Measurements from ENCODE around the gene AASDH.

The AASDH gene, protein sequence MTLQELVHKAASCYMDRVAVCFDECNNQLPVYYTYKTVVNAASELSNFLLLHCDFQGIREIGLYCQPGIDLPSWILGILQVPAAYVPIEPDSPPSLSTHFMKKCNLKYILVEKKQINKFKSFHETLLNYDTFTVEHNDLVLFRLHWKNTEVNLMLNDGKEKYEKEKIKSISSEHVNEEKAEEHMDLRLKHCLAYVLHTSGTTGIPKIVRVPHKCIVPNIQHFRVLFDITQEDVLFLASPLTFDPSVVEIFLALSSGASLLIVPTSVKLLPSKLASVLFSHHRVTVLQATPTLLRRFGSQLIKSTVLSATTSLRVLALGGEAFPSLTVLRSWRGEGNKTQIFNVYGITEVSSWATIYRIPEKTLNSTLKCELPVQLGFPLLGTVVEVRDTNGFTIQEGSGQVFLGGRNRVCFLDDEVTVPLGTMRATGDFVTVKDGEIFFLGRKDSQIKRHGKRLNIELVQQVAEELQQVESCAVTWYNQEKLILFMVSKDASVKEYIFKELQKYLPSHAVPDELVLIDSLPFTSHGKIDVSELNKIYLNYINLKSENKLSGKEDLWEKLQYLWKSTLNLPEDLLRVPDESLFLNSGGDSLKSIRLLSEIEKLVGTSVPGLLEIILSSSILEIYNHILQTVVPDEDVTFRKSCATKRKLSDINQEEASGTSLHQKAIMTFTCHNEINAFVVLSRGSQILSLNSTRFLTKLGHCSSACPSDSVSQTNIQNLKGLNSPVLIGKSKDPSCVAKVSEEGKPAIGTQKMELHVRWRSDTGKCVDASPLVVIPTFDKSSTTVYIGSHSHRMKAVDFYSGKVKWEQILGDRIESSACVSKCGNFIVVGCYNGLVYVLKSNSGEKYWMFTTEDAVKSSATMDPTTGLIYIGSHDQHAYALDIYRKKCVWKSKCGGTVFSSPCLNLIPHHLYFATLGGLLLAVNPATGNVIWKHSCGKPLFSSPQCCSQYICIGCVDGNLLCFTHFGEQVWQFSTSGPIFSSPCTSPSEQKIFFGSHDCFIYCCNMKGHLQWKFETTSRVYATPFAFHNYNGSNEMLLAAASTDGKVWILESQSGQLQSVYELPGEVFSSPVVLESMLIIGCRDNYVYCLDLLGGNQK

DNA sequence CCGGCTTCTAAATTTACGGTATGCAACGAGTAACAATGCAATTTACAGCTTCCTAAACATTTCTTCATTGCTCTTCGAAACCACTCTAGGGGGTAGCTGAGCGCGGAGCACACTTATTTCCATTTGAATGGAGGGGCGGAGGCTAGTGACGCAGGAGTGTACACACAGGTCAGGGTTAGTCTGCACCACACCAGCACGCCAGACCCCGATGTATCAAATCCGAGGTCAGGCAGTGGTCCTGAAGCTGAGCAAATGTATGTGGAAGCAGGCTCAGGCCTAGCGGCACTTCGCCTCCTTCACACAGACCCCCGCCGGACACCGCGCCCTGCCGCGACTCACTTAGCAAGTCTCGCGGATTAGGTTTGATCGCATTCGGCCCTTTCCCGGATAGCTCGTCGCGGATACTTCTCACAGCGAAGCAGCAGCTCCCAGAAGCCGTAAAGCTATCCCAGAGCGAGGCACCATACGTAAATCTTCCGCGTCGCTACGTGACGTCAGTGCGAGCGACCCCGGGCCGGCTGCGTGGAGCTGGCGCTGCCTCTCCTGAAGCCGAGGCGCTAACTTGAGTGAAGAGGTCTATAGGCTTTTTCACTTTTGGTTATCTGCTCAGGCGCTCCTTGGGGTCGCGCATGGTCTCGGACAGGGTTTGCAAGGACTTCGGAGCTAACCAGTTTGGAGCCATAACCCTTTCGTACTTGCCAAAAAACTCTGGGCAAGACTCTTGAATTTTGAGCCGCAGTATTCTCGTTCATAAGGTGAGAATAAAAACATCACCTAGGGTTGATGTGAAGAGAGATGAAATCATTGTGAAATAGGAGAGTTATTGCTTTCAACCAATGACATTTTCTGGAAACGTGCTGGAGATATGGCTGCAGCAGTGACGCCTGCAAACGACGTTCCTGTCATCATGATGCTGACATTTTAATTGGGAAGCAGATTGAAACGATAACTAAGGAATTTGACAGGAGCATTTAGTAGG lies at the start of gene AASDH:
Gene AASDH (minus strand): TSS at position 469 of the 979 bp plus-strand sequence. CDS start 3,192 bp downstream, outside the sequence.
- DNase-seq (ENCODE audit: low spot score in 2 of 2): peak; percentile 93
- in situ Hi-C loops (cut with MboI; ENCODE audit: low sequenced_read_pairs): no loop called here
- H3K9me3 ChIP-seq: no peaks in the 10 kb centered on the region
- H3K4me3 ChIP-seq: peak within 1 kb of the TSS; percentile 62
- H3K4me1 ChIP-seq: peaks cover 3% of the 10 kb centered on the region
- peaks cover 4% of the 10 kb centered on the region; the same call in 1 of the 2 replicates for H3K36me3 ChIP-seq (replicated peaks)
- H3K27me3 ChIP-seq (ENCODE audit: low read depth): no peaks in the 10 kb centered on the region

DNA sequence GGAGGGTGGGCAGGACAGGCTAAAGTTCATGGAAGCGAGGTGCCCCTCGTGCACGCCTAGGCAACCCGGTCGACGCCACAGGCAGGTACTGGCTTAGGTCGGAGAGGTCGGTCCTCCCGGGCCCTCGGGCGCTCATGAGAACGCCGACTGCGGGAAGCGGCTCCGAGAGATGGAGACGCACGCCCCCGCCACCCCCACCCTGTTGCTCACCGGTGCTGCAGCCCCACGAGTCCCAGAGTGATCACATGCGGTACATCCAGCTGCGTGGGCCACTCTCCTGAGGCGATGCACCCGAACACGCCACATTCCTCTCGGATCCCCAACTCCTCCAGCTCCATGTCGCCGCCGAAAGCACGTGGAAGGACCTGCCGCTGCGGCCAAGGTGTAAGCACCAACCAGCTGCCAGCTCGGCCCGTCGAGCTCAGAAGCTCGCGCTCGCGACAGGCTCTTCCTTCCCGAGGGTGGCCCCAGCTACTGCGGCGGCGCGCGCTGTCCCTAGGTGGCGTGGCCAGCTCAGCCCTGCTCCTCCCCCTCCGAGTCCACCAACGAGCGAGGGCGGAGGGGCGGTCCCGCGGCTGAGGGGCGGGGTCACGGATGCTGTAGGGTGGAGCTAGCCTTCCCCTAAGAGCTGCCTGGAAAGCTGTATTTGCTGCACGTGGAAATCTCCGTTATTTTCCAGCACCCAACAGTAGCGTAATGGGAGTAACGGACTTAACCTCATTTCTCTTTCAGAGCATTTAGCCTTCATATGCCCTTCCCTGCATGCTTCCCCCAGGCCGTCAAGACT lies 48.0 kb upstream of the AASDH start, which contains the start of gene PPAT:
Gene PPAT (minus strand): TSS at position 476 of the 787 bp plus-strand sequence. CDS start 138 bp downstream, at position 338.
- in situ Hi-C loops (cut with MboI; ENCODE audit: low sequenced_read_pairs): no loop called here
- peaks cover 26% of the 10 kb centered on the region for H3K4me1 ChIP-seq

DNA sequence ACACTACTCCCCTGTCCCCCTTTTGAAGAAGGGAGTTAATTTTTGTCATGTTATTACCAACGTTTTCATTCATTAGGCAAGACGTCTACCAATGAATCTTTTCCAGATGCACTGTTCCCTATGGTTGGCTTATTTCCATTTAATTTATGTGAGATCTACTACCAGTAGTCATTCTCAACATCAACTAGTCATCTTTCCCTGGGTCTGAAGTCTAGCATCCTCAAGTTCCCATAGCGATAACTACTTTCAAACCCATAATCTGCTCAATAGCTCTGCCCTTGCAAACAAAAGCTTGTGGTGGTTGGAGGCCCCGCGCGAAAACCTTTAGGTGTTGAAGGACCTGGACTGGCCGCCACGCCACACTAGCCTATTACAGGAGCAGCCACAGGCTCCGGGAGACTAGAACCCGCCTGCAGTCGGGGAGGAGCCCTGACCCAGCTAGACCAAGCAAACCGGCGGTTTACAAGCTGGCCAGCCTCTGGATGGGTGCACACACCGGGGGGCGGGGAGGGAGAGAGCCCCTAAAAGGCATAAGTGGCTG lies 47.4 kb upstream of the AASDH start:
- Histone ChIP-seq H3K9me3 (no peaks in the 10 kb centered on the region), H3K36me3 (replicated peaks) (peaks cover 14% of the 10 kb centered on the region), H3K4me1 (peaks cover 22% of the 10 kb centered on the region), H3K4me3 (peak overlapping the region; percentile 97), H3K27me3 (ENCODE audit: low read depth) (no peaks in the 10 kb centered on the region)
- peak; percentile 68 to 85 for DNase-seq (ENCODE audit: low spot score in 2 of 2)
- in situ Hi-C loops (cut with MboI; ENCODE audit: low sequenced_read_pairs): no loop called here

More for the DNA sequence above, 48.0 kb upstream of the AASDH start, which contains the start of gene PPAT:
- peak; percentile 95 to 99 for DNase-seq (ENCODE audit: low spot score in 2 of 2)
- Histone ChIP-seq H3K4me3 (peak within 1 kb of the TSS; percentile 97), H3K36me3 (replicated peaks) (peaks cover 14% of the 10 kb centered on the region), H3K27me3 (ENCODE audit: low read depth) (no peaks in the 10 kb centered on the region), H3K9me3 (no peaks in the 10 kb centered on the region)

DNA sequence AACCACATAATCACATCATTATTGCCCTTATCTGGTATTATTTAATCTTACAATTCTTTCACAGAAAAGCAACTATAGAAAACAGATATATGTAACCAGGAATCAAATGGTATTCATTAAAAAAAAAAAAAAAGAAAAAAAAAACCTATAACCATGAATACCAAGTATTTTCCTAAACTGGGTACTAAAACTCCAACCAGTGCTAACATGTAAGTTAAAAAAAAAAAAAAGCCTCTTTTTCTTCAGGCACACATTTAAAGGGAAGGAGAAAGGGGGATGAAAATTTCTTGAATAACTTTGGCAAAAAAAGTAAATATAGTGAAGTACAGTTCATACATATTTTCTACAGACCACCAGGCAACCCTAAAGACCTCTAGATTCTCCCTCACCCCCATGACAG lies 46.0 kb upstream of the AASDH start:
- Histone ChIP-seq H3K4me1 (peaks cover 16% of the 10 kb centered on the region), H3K4me3 (peak overlapping the region; percentile 97), H3K27me3 (ENCODE audit: low read depth) (no peaks in the 10 kb centered on the region), H3K9me3 (no peaks in the 10 kb centered on the region), H3K36me3 (replicated peaks) (peaks cover 14% of the 10 kb centered on the region)
- no peak for DNase-seq (ENCODE audit: low spot score in 2 of 2)
- in situ Hi-C loops (cut with MboI; ENCODE audit: low sequenced_read_pairs): no loop called here

DNA sequence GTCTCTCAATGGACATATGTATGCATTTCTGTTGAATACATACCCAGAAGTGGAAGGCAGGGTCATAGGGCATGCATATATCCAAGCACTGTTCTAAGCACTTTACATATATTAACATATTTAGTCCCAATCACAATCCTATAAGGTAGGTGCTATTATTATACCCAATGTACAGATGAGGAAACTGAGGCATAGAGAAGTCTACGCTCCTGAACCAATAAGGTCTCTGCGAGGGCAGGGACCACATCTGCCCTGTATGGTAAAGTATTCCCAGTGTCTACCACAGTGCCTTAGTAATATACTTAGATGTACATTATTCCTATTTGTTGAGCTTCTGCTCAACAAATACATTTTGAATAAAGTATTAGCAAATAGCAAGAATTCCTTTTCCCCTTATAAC lies 42.9 kb upstream of the AASDH start:
- in situ Hi-C loops (cut with MboI; ENCODE audit: low sequenced_read_pairs): no loop called here
- Histone ChIP-seq H3K27me3 (ENCODE audit: low read depth) (no peaks in the 10 kb centered on the region), H3K36me3 (replicated peaks) (peaks cover 8% of the 10 kb centered on the region; the same call in 1 of the 2 replicates), H3K9me3 (no peaks in the 10 kb centered on the region), H3K4me1 (peaks cover 20% of the 10 kb centered on the region), H3K4me3 (no peak overlapping the region)
- no peak for DNase-seq (ENCODE audit: low spot score in 2 of 2)

DNA sequence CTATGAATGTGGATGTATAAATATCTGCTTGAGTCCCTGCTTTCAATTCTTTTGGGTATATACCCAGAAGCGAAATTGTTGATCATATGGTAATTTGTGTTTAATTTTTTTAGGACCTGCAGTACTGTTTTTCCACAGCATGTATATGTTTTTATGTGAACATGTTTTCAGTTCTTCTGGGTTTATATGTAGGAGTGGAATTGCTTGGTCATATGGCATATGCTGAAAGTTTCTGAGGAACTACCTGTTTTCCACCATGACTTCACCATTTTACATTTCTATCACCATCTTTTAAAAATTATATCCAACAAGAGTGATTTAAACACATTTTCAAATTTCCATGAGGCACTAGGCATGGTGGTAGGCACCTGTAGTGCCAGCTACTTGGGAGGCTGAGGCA lies 39.9 kb upstream of the AASDH start:
- in situ Hi-C loops (cut with MboI; ENCODE audit: low sequenced_read_pairs): no loop called here
- H3K36me3 ChIP-seq (replicated peaks): peaks cover 13% of the 10 kb centered on the region; the same call in 1 of the 2 replicates
- H3K27me3 ChIP-seq (ENCODE audit: low read depth): no peaks in the 10 kb centered on the region
- H3K4me3 ChIP-seq: no peak overlapping the region
- no peaks in the 10 kb centered on the region for H3K9me3 ChIP-seq
- no peak for DNase-seq (ENCODE audit: low spot score in 2 of 2)
- peaks cover 21% of the 10 kb centered on the region for H3K4me1 ChIP-seq

DNA sequence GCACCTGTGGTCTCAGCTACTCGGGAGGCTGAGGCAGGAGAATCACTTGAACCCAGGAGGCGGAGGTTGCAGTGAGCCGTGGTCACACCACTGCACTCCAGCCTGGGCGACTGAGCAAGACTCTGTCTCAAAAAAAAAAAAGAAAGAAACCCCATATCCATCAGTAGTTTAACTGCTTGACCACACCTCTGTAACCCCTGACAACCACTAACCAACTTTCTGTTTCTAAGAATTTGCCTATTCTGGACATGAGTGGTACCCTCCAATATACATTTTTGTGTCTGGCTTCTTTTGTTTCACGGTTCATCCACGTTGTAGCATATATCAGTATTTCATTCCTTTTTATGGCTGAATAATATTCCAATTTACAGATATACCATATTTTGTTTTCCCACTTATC lies 39.0 kb upstream of the AASDH start:
- Histone ChIP-seq H3K36me3 (replicated peaks) (peaks cover 5% of the 10 kb centered on the region; the same call in 1 of the 2 replicates), H3K27me3 (ENCODE audit: low read depth) (no peaks in the 10 kb centered on the region), H3K4me1 (peaks cover 12% of the 10 kb centered on the region), H3K4me3 (no peak overlapping the region), H3K9me3 (no peaks in the 10 kb centered on the region)
- in situ Hi-C loops (cut with MboI; ENCODE audit: low sequenced_read_pairs): no loop called here
- DNase-seq (ENCODE audit: low spot score in 2 of 2): no peak

DNA sequence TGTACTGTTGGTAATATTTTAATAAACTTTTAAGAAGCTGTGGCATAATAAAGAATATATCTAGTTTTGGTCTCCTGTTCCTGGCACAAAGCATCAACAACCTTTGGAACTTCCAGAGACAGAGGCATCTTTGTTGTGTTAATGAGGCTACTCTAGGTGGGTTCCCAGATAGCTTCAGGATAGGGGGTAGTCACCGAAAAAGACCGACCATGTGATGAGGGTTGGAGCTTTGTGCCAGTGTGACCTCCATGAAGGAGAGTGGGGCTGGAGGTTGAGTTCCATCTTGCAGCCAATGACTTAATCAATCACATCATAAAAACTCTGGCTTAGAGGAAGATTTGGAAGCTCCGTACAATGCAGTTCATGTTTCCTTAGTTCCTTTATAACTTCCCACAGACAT lies 38.2 kb upstream of the AASDH start:
- DNase-seq (ENCODE audit: low spot score in 2 of 2): peak in 1 of 2 experiments; percentile 28
- no peak overlapping the region for H3K4me3 ChIP-seq

DNA sequence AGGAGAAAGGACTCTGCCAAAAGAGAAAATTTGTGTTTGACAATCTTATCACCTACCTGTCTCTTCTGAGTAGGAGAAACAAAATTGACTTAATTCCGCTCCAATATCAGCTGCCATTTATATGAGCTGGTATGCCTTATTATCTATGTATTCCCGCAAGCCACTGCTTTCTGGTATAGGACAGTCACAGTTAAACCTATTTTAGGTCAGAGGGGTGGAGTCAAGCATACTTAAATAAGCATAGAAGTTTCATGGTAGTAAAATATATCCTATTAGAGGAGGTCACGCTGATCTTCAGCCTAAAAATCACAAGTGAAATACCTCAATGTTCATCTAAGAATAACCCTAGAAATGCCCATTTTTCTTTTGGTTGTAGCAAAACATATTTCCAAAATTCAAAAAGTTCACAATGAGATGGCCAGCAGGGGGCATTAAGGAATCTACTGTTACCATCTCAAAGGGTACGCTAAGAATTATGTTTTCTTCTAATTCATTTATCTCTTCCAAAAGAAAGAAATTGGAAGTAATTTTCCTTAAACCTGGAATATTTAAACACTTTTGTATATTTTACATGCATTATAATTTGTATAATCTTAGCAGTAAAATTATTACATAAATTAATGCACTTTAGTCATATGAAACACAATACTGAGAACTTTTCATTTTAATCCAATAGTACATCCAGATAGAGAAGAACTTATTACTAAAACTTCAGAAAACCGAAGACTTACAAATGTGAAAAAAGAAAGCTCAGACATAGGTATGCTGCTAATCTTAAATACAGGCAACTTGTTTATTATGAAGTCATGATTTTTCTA lies 37.6 kb upstream of the AASDH start:
- Histone ChIP-seq H3K27me3 (ENCODE audit: low read depth) (no peaks in the 10 kb centered on the region), H3K4me1 (peaks cover 12% of the 10 kb centered on the region), H3K4me3 (no peak overlapping the region), H3K36me3 (replicated peaks) (0 out of 2 replicates have a peak, but pooled peaks cover 4% of the 10 kb centered on the region), H3K9me3 (no peaks in the 10 kb centered on the region)
- peak in 1 of 2 experiments; percentile 39 for DNase-seq (ENCODE audit: low spot score in 2 of 2)
- in situ Hi-C loops (cut with MboI; ENCODE audit: low sequenced_read_pairs): no loop called here

More for the DNA sequence above, 38.2 kb upstream of the AASDH start:
- Histone ChIP-seq H3K9me3 (no peaks in the 10 kb centered on the region), H3K27me3 (ENCODE audit: low read depth) (no peaks in the 10 kb centered on the region), H3K36me3 (replicated peaks) (0 out of 2 replicates have a peak, but pooled peaks cover 4% of the 10 kb centered on the region), H3K4me1 (peaks cover 12% of the 10 kb centered on the region)
- in situ Hi-C loops (cut with MboI; ENCODE audit: low sequenced_read_pairs): no loop called here

DNA sequence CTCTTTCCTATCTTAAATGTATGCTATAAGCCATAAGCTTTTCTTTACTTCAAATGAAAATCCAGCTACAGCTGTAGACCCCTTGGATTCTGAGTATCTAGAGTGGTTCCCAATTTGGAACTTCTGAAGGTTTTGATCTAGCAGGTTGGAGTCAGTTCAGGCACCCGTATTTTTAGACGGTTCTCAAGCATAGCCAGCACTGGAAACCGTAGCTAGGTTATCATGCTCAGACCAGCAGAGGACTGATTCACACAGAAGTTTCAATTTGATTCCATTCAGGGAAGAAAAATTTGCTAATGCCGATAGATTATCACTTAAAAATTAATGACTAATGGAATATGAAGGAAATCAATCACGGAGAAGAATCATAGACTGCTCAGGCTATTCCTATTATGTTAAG lies 36.9 kb upstream of the AASDH start:
- Histone ChIP-seq H3K4me1 (peaks cover 12% of the 10 kb centered on the region), H3K9me3 (no peaks in the 10 kb centered on the region), H3K27me3 (ENCODE audit: low read depth) (no peaks in the 10 kb centered on the region), H3K36me3 (replicated peaks) (0 out of 2 replicates have a peak, but pooled peaks cover 4% of the 10 kb centered on the region), H3K4me3 (no peak overlapping the region)
- in situ Hi-C loops (cut with MboI; ENCODE audit: low sequenced_read_pairs): no loop called here
- DNase-seq (ENCODE audit: low spot score in 2 of 2): no peak

DNA sequence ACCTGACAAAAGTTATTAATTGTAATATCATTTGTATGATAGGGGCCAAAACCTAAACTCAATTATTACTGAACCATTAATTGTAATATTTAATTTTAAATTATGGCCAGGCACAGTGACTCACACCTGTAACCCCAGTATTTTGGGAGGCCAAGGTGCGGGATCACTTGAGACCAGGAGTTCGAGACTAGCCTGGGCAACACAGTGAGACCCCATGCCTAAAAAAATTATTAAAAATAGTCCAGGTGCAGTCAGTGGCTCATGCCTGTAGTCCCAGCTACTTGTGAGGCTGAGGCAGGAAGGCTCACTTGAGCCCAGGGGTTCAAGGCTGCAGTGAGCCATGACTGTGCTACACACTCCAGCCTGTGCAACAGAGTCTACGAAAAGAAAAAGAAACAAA lies 30.1 kb upstream of the AASDH start:
- Histone ChIP-seq H3K4me3 (no peak overlapping the region), H3K27me3 (ENCODE audit: low read depth) (no peaks in the 10 kb centered on the region), H3K36me3 (replicated peaks) (0 out of 2 replicates have a peak, but pooled peaks cover under 1% of the 10 kb centered on the region), H3K9me3 (no peaks in the 10 kb centered on the region), H3K4me1 (no peaks in the 10 kb centered on the region)
- no peak for DNase-seq (ENCODE audit: low spot score in 2 of 2)
- in situ Hi-C loops (cut with MboI; ENCODE audit: low sequenced_read_pairs): no loop called here
